PC-3 (cell line): ENCODE results near the gene ANKRD11. TPM values are rescaled to one million over a fixed set of nuclear protein-coding genes. Genes with fewer than 3 reads are reported as not detected.

Experiments
- ATAC-seq: fragments of 200-7000 bp; cut with Tn5 transposase; 2 replicates; pipeline ENCODE4 v1.9.1; 2020; ENCODE audit warnings: mild to moderate bottlenecking, moderate library complexity
- BruUV-seq: library from RNA; stranded (reverse); fragments of 400-500 nt; replicated peaks from 2 replicates; lab custom pipeline; 2021; lab: Mats Ljungman, UMichigan
- CTCF ChIA-PET: fragments of 300-600 bp; sonication (Branson Sonifier 250); formaldehyde crosslinking; loops from one replicate; lab custom pipeline; 2022; ENCODE audit warnings: antibody characterized with exemption; lab: Charles Lee
- POLR2A ChIA-PET: fragments of 300-600 bp; sonication (Branson Sonifier 250); formaldehyde crosslinking; loops from one replicate; lab custom pipeline; 2022; ENCODE audit warnings: antibody characterized with exemption; ENCODE audit not compliant: unreplicated experiment; lab: Charles Lee
- DNase-seq: peaks from one replicate; pipeline ENCODE4 v3.0.0-alpha.2; 2015
- H2AFZ ChIP-seq: fragments of 300-600 bp; sonication (generic); 2 replicates; pipeline ENCODE4 v1.6.0; 2016; ENCODE audit warnings: antibody characterized with exemption, low read length
- H3F3A ChIP-seq: fragments of 300-600 bp; sonication (generic); one replicate; pipeline ENCODE4 v1.6.0; 2017; ENCODE audit warnings: antibody characterized with exemption, low read length, control low read depth, mild to moderate bottlenecking; ENCODE audit not compliant: unreplicated experiment
- H3K27ac ChIP-seq: fragments of 300-600 bp; sonication (generic); 2 replicates; pipeline ENCODE4 v1.5.1; 2016; ENCODE audit warnings: mild to moderate bottlenecking, low read length
- H3K27me3 ChIP-seq: fragments of 300-600 bp; sonication (generic); 2 replicates; pipeline ENCODE4 v1.6.1; 2016; ENCODE audit warnings: low read length, mixed read lengths
- H3K36me3 ChIP-seq: fragments of 300-600 bp; sonication (generic); 2 replicates; pipeline ENCODE4 v1.6.1; 2016; ENCODE audit warnings: low read depth, mixed run types, low read length, mixed read lengths
- H3K4me1 ChIP-seq: fragments of 300-600 bp; sonication (generic); 2 replicates; pipeline ENCODE4 v1.5.1; 2016; ENCODE audit warnings: low read length; ENCODE audit not compliant: insufficient read depth
- H3K4me2 ChIP-seq: fragments of 300-600 bp; sonication (generic); 2 replicates; pipeline ENCODE4 v1.6.0; 2016; ENCODE audit warnings: low read length
- H3K4me3 ChIP-seq: fragments of 300-600 bp; sonication (generic); 2 replicates; pipeline ENCODE4 v1.5.1; 2016; ENCODE audit warnings: mild to moderate bottlenecking, low read length, mixed read lengths
- H3K79me2 ChIP-seq: fragments of 300-600 bp; sonication (generic); 2 replicates; pipeline ENCODE4 v1.6.1; 2017; ENCODE audit warnings: low read length, mixed read lengths
- H3K9ac ChIP-seq: fragments of 300-600 bp; sonication (generic); 2 replicates; pipeline ENCODE4 v1.6.0; 2016; ENCODE audit warnings: mild to moderate bottlenecking, low read length
- H3K9me2 ChIP-seq: fragments of 300-600 bp; sonication (generic); replicated peaks from 2 replicates; pipeline ENCODE4 v1.6.1; 2016; ENCODE audit warnings: mixed run types, low read length, mixed read lengths
- H3K9me3 ChIP-seq: fragments of 300-600 bp; sonication (generic); 2 replicates; pipeline ENCODE4 v1.6.1; 2016; ENCODE audit warnings: low read length, mixed read lengths
- H4K20me1 ChIP-seq: fragments of 300-600 bp; sonication (generic); 2 replicates; pipeline ENCODE4 v1.6.1; 2016; ENCODE audit warnings: low read length, mixed read lengths
- EZH2 ChIP-seq: fragments of 300-600 bp; sonication (generic); IDR thresholded peaks from one replicate; pipeline ENCODE4 v1.6.1; 2017; ENCODE audit warnings: antibody characterized with exemption, mild to moderate bottlenecking, low read length; ENCODE audit not compliant: unreplicated experiment
- EZH2phosphoT487 ChIP-seq: fragments of 300-600 bp; sonication (generic); IDR thresholded peaks from 2 replicates; pipeline ENCODE4 v1.6.1; 2018; ENCODE audit warnings: mild to moderate bottlenecking, antibody characterized with exemption, low read length, borderline replicate concordance
- intact Hi-C: fragments of 100-400 bp; cut with micrococcal nuclease; formaldehyde crosslinking; loops from 2 replicates; pipeline ENCODE4 v1.9.0; 2023
- total RNA-seq: library from RNA; depleted of rRNA; stranded (reverse); fragments of >200 nt; gene quantifications from 2 replicates; pipeline ENCODE4 v1.2.3, GENCODE V29; 2014
- TF ChIP-seq, protein P1 (sequence below): fragments of 300-600 bp; sonication (generic); conservative IDR thresholded peaks from 2 replicates; pipeline ENCODE4 v1.5.1; 2017; ENCODE audit warnings: antibody characterized with exemption, low read depth, mild to moderate bottlenecking, low read length

The ANKRD11 gene
- total RNA-seq, 1 experiment from 2014 or later = 65.0 TPM

DNA sequence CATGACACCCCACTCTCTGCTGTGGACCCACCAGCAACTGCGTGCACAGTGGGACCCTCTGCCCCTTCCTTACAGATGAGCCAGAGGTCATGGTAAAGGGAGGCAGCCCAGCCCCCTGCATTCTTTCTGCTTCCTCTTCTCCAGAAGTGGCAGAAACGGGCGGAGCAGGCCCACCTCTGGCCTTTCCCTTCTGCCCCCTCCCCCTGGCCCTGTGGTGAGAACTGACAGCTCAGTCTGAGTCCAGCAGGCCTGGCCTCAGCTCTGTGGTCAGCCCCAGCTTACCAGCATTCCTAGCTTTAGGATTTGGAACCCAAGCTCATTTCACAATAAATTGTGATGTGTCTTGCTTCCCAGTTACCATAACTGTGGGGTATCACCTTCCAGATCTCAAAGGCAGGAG lies 4.8 kb upstream of the ANKRD11 start:
- H3F3A ChIP-seq = no peaks in the 10 kb centered on the region
- peak; percentile 10 for DNase-seq
- H3K79me2 ChIP-seq = peaks cover 16% of the 10 kb centered on the region
- no peak overlapping the region for H3K9ac ChIP-seq
- no peaks in the 10 kb centered on the region for H3K27me3 ChIP-seq
- no peaks in the 10 kb centered on the region for H3K9me3 ChIP-seq
- intact Hi-C loops = no loop called here
- no peak overlapping the region for H3K4me2 ChIP-seq
- H3K9me2 ChIP-seq = no peaks in the 10 kb centered on the region
- ChIA-PET CTCF (no interaction called here), POLR2A (no interaction called here)
- no peaks in the 10 kb centered on the region for H3K36me3 ChIP-seq
- ATAC-seq = no peak
- no peak overlapping the region for H2AFZ ChIP-seq
- H4K20me1 ChIP-seq = no peaks in the 10 kb centered on the region
- TF ChIP-seq EZH2phosphoT487 = no peak
- H3K4me3 ChIP-seq = no peak overlapping the region
- BruUV-seq = no TSS peak
- H3K4me1 ChIP-seq = peaks cover 9% of the 10 kb centered on the region
- H3K27ac ChIP-seq = no peak overlapping the region

GRCh38 chr16:89493776-89494175 lies 3.4 kb upstream of the ANKRD11 start:
- H3K27ac ChIP-seq = no peak overlapping the region
- ChIA-PET POLR2A (no interaction called here), CTCF (no interaction called here)
- no peak overlapping the region for H3K4me3 ChIP-seq
- H3K9ac ChIP-seq = no peak overlapping the region
- no TSS peak for BruUV-seq
- no peaks in the 10 kb centered on the region for H3K9me3 ChIP-seq
- ATAC-seq = no peak
- peaks cover 2% of the 10 kb centered on the region for H4K20me1 ChIP-seq
- H3K4me2 ChIP-seq = no peak overlapping the region
- DNase-seq = no peak
- no peaks in the 10 kb centered on the region for H3K9me2 ChIP-seq
- peaks cover 11% of the 10 kb centered on the region for H3K4me1 ChIP-seq
- peaks cover 23% of the 10 kb centered on the region for H3K79me2 ChIP-seq
- no peak for TF ChIP-seq EZH2phosphoT487
- no peak for TF ChIP-seq EZH2
- TF ChIP-seq, protein P1, sequence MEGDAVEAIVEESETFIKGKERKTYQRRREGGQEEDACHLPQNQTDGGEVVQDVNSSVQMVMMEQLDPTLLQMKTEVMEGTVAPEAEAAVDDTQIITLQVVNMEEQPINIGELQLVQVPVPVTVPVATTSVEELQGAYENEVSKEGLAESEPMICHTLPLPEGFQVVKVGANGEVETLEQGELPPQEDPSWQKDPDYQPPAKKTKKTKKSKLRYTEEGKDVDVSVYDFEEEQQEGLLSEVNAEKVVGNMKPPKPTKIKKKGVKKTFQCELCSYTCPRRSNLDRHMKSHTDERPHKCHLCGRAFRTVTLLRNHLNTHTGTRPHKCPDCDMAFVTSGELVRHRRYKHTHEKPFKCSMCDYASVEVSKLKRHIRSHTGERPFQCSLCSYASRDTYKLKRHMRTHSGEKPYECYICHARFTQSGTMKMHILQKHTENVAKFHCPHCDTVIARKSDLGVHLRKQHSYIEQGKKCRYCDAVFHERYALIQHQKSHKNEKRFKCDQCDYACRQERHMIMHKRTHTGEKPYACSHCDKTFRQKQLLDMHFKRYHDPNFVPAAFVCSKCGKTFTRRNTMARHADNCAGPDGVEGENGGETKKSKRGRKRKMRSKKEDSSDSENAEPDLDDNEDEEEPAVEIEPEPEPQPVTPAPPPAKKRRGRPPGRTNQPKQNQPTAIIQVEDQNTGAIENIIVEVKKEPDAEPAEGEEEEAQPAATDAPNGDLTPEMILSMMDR = no peak
- no peaks in the 10 kb centered on the region for H3F3A ChIP-seq
- intact Hi-C loops = loop anchor here (5.0 kb wide), 1 partner anchor 161 kb away; no protein-coding TSS in a partner anchor
- no peaks in the 10 kb centered on the region for H3K27me3 ChIP-seq
- no peak overlapping the region for H2AFZ ChIP-seq
- no peaks in the 10 kb centered on the region for H3K36me3 ChIP-seq

GRCh38 chr16:89491974-89492687 lies 1.8 kb upstream of the ANKRD11 start:
- CTCF ChIA-PET = interaction anchor here (0.6 kb wide), 1 partner anchor 75 kb away, joined by 4 read pairs; no protein-coding TSS in a partner anchor
- intact Hi-C loops = loop anchor here (2.0 to 5.0 kb wide), 2 partner anchors 13 to 160 kb away; no protein-coding TSS in a partner anchor
- no peak for ATAC-seq
- peak overlapping the region; percentile 81 for H3K4me3 ChIP-seq
- POLR2A ChIA-PET = interaction anchor here (0.7 kb wide), 1 partner anchor 128 kb away, joined by 11 read pairs; no protein-coding TSS in a partner anchor
- H3K4me1 ChIP-seq = peaks cover 21% of the 10 kb centered on the region
- no TSS peak for BruUV-seq
- H3K27me3 ChIP-seq = no peaks in the 10 kb centered on the region
- no peak overlapping the region for H3K27ac ChIP-seq
- H2AFZ ChIP-seq = no peak overlapping the region
- H3K9me2 ChIP-seq = no peaks in the 10 kb centered on the region
- H3K9ac ChIP-seq = peak overlapping the region; percentile 80; the same call in 1 of the 2 replicates
- TF ChIP-seq, protein P1 = no peak
- TF ChIP-seq EZH2phosphoT487 = no peak
- TF ChIP-seq EZH2 = no peak
- no peaks in the 10 kb centered on the region for H3K9me3 ChIP-seq
- DNase-seq = no peak
- 0 out of 2 replicates have a peak, but pooled peaks cover 5% of the 10 kb centered on the region for H3K36me3 ChIP-seq
- no peaks in the 10 kb centered on the region for H3F3A ChIP-seq
- H4K20me1 ChIP-seq = peaks cover 17% of the 10 kb centered on the region
- peak overlapping the region; percentile 93 for H3K4me2 ChIP-seq
- H3K79me2 ChIP-seq = peaks cover 40% of the 10 kb centered on the region
